Fibroblast of pulmonary artery (primary cell): ENCODE results near the gene CDH11.

ENCODE experiments used
- DNase-seq: peaks from one replicate; pipeline ENCODE4 v3.0.0-alpha.2; 2010; ENCODE audit warnings: low read depth
- H3K4me3 ChIP-seq: replicated peaks from 2 replicates; pipeline ENCODE4 v1.5.1; 2011; ENCODE audit warnings: low read depth, mild to moderate bottlenecking, control low read depth, low read length, moderate library complexity
- TF ChIP-seq, protein P1 (sequence below): IDR thresholded peaks from 2 replicates; pipeline ENCODE4 v1.5.1; 2011; ENCODE audit warnings: mild to moderate bottlenecking, control low read depth, low read length, inconsistent platforms; ENCODE audit errors: missing control alignments

Gene CDH11

GRCh38 chr16:64977206-64977920 is 144.5 kb downstream of the CDH11 start:
- TF ChIP-seq, protein P1, sequence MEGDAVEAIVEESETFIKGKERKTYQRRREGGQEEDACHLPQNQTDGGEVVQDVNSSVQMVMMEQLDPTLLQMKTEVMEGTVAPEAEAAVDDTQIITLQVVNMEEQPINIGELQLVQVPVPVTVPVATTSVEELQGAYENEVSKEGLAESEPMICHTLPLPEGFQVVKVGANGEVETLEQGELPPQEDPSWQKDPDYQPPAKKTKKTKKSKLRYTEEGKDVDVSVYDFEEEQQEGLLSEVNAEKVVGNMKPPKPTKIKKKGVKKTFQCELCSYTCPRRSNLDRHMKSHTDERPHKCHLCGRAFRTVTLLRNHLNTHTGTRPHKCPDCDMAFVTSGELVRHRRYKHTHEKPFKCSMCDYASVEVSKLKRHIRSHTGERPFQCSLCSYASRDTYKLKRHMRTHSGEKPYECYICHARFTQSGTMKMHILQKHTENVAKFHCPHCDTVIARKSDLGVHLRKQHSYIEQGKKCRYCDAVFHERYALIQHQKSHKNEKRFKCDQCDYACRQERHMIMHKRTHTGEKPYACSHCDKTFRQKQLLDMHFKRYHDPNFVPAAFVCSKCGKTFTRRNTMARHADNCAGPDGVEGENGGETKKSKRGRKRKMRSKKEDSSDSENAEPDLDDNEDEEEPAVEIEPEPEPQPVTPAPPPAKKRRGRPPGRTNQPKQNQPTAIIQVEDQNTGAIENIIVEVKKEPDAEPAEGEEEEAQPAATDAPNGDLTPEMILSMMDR, result no peak
- DNase-seq, result no peak
- no peak overlapping the region for H3K4me3 ChIP-seq

- no peak overlapping the region for H3K4me3 ChIP-seq
- TF ChIP-seq, protein P1, result no peak
- DNase-seq, result peak; percentile 16
Observed at GRCh38 chr16:64975821-64976220, 146.0 kb downstream of the CDH11 start.

- no peak for DNase-seq
- TF ChIP-seq, protein P1, result no peak
- H3K4me3 ChIP-seq, result no peak overlapping the region
Observed at GRCh38 chr16:64974381-64974780, 147.5 kb downstream of the CDH11 start.

GRCh38 chr16:64973171-64973570 is 148.7 kb downstream of the CDH11 start:
- TF ChIP-seq, protein P1, result no peak
- no peak for DNase-seq
- no peak overlapping the region for H3K4me3 ChIP-seq

DNA sequence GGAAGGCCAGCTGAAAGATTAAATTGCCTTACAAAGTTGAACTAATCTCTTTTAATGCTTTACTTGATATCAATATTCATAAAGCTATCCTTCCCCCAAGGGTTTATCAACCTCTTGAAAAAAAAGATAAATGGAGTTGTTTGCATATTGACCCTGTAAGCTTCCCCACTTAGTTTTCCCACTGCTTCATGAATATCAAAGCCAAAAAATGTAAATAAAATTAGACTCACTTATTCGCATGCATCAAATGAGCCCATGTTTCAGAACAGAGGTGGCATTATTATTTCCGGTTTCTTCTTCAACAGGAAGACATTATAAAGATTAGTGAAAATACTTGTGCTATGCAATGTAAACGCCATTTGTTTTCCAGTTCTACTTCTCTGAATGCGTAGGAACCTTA is 150.7 kb downstream of the CDH11 start:
- TF ChIP-seq, protein P1, result no peak
- no peak for DNase-seq
- no peak overlapping the region for H3K4me3 ChIP-seq

DNA sequence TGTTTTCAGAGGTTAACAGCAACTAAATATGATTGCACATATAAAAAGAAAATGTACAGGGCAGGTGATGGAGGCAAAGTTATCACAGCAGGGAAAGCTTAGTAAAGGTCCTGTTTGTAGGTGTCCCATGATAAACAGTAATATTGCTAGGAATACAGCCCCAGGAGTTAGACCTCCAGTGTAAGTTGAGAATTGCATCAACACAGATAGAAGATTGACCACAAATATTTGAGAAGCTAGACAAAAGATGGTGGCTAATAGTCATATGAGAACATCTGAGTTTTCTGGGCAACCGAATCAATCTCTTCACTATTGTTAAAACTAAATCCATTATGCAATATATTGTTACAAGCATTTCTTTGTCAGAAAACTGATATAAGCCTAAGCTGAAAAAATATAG is 152.6 kb downstream of the CDH11 start:
- DNase-seq, result peak; percentile 68
- TF ChIP-seq, protein P1, result no peak
- H3K4me3 ChIP-seq, result no peak overlapping the region

DNA sequence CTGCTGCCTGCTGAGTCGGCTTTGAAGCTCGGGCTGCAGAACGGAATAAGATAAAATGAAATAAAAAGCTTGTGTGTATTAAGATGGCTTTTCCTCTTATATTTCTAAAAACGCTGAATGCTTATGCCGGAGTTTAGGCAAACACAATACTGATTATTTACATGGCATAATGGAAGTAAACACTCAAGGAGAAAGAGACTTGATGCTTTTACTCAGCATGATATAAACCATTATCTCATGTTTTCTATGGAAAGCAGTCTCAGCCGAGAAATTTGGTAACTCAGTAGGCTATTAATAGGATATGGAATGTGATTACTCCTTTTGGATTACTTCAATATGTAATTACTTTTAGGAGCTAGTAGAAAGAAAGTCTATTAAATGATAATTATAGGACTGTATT is 153.3 kb downstream of the CDH11 start:
- no peak overlapping the region for H3K4me3 ChIP-seq
- no peak for DNase-seq
- TF ChIP-seq, protein P1, result no peak
